LoVo (cell line): Measurements from ENCODE around the gene FAM221B.

Experiments used
- DNase-seq: peaks from one replicate; pipeline ENCODE4 v3.0.0-alpha.2; 2016; ENCODE audit warnings: low spot score

FAM221B gene, protein sequence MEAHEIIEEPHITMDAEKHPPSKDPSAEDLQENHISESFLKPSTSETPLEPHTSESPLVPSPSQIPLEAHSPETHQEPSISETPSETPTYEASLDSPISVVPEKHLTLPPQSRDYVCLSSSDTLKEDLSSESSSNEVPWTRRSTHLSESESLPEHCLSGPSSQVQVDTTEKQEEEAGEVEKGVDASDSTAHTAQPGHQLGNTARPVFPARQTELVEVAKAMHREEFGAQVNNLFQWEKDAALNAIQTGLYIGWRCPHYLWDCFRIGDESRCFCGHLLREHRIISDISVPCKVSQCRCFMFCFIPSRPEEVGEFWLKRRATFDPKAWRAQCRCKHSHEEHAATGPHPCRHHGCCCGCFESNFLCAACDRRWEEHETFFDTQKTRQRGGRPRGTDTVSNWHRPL

GRCh38 chr9:35828716-35829083 is at the start of gene FAM221B:
TSS of gene FAM221B (minus strand) at chr9:35828732. CDS start at chr9:35826161, 2,571 bp downstream.
- no peak for DNase-seq

GRCh38 chr9:35872505-35872904 is 44.0 kb upstream of the FAM221B start:
- DNase-seq, result no peak

DNA sequence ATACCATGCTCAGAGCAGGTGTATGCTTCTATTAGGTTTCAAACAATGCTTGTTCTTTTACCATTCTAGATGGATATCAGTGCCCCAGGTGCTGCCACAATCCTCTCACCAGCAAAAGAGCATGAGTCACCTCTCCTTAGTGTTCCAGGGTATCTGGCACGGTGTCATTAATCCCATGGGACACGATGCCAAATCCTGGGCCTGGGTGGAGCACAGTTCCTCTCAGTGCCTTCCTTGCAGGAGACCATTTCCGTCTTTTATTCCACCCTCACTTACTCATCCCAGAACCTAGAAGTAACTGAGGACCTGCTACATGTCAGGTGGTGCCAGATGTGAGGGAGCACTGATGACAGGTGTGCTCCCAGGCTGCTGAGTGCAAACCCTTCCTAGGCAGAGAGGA is 43.0 kb upstream of the FAM221B start:
- DNase-seq, result peak; percentile 66

- no peak for DNase-seq
Observed at GRCh38 chr9:35870351-35870923, 41.9 kb upstream of the FAM221B start, which contains the start of gene OR13J1. TSS of gene OR13J1 (minus strand) at chr9:35870401. CDS start at chr9:35870401, 0 bp downstream.

- no peak for DNase-seq
Observed at GRCh38 chr9:35869621-35870216, 41.2 kb upstream of the FAM221B start.

DNA sequence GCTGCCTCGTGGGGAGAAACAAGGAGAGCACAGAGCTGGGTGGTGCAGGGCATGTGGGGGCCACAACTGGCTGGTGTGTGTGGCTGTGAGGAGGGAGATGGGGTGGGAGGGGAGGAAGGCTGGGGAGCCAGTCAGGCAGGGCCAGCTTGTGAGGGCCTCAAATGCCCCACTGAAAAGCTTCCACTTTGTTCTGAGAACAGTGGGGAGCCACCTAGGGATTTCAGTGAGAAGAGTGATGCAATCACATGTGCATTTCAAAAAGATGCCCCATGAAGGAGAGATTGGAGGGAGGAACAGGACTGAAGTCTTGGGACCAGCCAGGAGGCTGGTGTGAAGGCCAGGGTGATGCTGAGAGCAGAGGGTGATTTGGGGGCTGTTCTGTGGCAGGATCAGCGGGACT is 40.4 kb upstream of the FAM221B start:
- no peak for DNase-seq

GRCh38 chr9:35867538-35867937 is 39.0 kb upstream of the FAM221B start:
- DNase-seq, result no peak

DNA sequence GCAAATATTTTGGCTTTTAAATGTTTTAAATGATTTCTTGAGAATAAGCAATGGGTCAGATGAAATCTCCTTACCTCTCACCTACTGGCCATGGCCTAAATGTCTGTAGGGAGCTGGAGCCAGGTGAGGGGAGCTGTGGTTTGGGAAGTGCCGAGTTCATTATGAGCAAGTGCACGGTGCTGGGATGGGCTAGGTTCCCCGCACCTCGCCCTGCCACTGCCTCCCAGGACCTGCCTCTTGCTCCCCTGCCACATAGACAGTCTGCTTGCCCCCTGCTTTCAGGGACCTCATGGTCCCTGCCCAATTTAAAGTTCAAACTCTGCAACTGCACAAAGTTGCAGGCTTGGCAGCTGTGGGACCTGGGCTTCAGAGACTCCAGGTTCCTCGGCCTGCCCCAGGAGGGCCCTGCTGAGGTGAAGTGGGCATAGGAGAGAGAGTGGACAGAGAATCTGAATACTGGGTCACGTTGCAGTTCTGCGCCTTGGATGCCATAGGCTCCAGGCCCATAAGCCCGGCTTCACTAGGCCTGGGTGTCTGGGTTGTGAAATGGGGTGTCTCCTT is 36.2 kb upstream of the FAM221B start:
- DNase-seq, result no peak

GRCh38 chr9:35863583-35863982 is 35.1 kb upstream of the FAM221B start:
- no peak for DNase-seq

DNA sequence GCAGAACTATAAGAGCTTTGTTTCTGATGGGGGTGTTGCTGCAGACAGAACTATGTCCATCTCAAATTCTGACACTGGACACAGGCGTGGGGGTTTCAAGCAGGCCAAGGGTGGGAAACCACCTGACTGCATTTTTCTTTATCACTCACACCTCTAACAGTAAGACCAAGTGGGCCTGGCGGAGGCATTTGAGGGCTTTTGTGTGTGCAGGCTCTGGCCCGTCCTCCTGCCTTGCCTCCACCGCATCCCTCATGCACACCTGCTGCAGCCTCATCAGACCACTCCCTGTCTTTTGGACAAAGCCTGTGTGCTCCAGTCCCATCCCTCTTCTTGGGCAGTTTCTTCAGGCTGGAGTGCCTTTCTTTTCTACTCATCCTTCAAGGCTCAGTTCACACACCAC is 33.8 kb upstream of the FAM221B start:
- DNase-seq, result no peak

GRCh38 chr9:35861161-35861897 is 32.8 kb upstream of the FAM221B start:
- DNase-seq, result no peak

DNA sequence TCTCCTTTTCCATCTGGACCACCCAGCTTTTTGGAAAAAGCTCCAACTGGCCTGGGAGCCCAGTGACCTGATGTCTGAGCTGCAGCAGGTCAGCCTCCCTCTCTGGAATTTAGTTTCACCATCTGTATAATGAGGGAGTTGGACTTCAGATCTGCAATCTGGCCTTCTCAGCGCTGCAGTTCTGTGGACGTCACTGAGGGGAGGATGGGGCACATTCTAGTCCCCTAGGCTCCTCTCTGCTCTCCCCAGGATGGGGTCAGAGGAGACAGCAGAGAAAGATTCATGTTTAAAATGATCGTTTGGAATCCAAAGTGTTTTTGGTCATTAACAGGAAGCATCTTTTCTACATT is 31.4 kb upstream of the FAM221B start:
- DNase-seq, result no peak

DNA sequence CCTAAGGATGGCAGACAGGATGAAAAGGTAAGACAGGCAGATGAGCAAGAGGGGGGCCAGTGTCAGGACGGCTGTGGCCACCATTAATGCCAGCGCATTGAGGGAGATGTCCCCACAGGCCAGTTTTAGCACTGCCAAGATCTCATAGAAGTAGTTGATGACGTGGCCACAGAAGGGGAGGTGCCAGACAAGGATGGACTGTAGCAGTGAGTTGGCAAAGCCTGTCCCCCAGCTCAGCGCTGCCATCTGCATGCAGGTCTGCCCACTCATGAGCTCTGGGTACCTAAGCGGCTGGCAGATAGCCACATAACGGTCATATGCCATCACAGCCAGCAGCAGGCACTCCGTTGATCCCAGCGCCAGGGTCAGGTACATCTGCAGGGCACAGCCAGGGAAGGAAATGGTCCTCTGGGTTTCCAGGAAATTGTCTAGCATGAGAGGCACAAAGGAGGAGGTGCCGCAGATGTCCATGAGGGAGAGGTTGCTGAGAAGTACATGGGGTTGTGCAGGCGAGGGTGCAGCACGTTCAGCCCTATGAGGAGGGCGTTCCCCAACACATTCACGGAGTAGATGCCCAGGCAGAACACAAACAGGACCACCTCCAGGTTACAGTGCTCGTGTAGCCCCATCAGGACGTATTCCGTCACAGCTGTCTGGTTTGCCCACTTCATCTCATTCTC is 30.9 kb upstream of the FAM221B start:
- no peak for DNase-seq

DNA sequence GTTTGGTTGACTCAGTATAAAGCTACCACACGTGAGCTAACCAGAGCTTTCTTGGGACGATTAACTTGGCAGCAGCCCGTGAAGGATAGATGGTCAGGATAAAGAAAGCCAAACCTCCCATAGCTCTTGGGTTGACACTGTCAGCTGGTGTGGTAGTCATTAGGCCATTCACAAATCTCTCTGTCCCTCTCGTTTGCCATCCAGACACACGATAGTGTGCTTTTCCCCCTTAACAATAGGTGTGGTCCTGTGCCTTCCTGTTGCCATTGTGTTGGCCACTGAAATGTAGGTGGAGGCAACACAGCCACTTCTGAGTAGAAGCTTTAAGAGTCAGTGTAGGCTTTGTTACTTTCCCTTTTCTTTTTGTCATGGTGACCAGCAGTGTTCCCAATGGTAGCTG is 29.9 kb upstream of the FAM221B start:
- no peak for DNase-seq

GRCh38 chr9:35856882-35857281 is 28.4 kb upstream of the FAM221B start:
- DNase-seq, result no peak

- no peak for DNase-seq
Observed at GRCh38 chr9:35856206-35856605, 27.7 kb upstream of the FAM221B start.

DNA sequence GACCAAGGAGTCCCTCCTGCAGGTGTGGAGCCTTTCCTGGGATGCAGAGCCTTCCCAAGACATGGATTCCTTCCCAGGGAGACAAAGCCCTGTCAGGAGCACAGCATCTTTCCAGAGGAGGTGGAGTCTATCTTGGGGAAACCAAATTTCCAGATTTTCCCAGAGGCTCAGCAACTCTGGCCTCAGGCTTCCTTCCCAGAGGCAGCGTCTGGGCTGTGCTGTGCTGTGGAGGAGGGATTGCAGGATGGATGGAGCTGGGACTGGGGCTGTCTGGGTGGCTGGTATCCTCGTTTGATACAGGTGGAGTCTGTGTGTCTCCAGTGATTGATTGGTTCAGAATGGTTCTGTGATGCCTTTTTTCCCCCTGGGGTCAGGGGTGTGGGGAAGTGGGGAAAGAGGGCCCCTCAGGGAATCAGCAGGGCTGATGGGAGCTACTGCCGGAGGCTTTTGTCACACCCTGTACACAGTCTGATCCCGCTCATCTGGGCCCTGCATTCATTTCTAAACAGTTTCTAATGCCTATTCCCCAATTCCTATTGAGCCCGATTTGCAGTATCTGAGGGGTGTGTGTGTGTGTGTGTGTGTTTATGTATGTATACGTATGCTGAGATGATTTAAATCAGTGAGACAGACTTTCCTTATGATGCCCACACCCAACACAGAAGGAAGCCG is 25.7 kb upstream of the FAM221B start:
- no peak for DNase-seq

- no peak for DNase-seq
Observed at GRCh38 chr9:35852876-35853865, 24.6 kb upstream of the FAM221B start.

DNA sequence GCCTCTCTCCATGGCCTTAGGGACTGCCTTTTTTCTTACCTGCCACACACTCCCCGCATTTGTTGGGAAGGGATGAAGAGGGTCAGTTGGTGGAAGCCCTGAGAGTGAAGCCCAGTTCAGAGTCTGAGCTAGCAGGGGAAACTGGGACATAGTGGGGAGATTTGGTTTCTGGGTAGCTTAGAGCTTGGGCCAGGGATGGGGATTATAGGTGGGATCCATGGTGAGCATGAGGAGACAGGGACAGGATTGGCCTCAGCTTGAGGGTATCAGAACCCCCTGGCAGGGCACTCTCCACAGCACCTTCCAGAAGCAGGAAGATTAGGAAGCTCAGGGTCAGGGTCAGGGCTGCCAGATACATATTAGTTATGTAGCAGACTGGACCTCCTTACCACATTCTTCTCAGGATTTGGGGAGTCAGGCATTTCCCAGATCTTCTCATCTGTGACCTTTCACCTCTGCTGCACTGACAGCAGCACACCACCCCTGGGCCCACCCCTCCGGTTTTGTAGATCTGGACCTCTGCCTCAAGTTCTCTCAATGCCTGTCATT is 23.8 kb upstream of the FAM221B start:
- no peak for DNase-seq
